Aorta (tissue), 5 donors: Measurements from ENCODE around the gene ROBO2. TPM values are rescaled to one million over a fixed set of nuclear protein-coding genes. Genes with fewer than 3 reads are reported as not detected.
A peak's percentile ranks its signal among the peaks of the same experiment; 100 is the strongest.

ENCODE experiments used
- ATAC-seq: fragments of 200-7000 bp; cut with Tn5 transposase; one replicate; pipeline ENCODE4 v1.9.1; 2022; ENCODE audit warnings: moderate library complexity; ENCODE audit not compliant: low FRiP score
- DNase-seq, 2 donors: peaks; one replicate each; pipeline ENCODE4 v3.0.0-alpha.2; 2020
- H3K27ac ChIP-seq, 2 donors: one replicate each; pipeline ENCODE4 v1.5.1; 2013; ENCODE audit warnings: low read length in 2 of 2, mild to moderate bottlenecking in 2 of 2, moderate library complexity in 2 of 2, control low read depth in 1 of 2, inconsistent platforms in 1 of 2, low read depth in 1 of 2
- H3K27me3 ChIP-seq, 2 donors: one replicate each; pipeline ENCODE4 v1.6.1; 2013; ENCODE audit warnings: control low read depth in 1 of 2, low read length in 1 of 2, mild to moderate bottlenecking in 1 of 2, moderate library complexity in 1 of 2; ENCODE audit not compliant: insufficient read depth in 2 of 2, control insufficient read depth in 1 of 2
- H3K36me3 ChIP-seq, 2 donors: one replicate each; pipeline ENCODE4 v1.6.1; 2013; ENCODE audit warnings: control low read depth in 1 of 2, low read length in 1 of 2, mild to moderate bottlenecking in 1 of 2; ENCODE audit not compliant: insufficient read depth in 2 of 2, control insufficient read depth in 1 of 2
- H3K4me1 ChIP-seq, 2 donors: one replicate each; pipeline ENCODE4 v1.6.1; 2013; ENCODE audit warnings: low read length in 2 of 2, control low read depth in 1 of 2, mild to moderate bottlenecking in 1 of 2, moderate library complexity in 1 of 2; ENCODE audit not compliant: insufficient read depth in 2 of 2, control insufficient read depth in 1 of 2
- H3K4me3 ChIP-seq, 2 donors: one replicate each; pipeline ENCODE4 v1.5.1; 2013; ENCODE audit warnings: low read length in 2 of 2, control low read depth in 1 of 2, mild to moderate bottlenecking in 1 of 2
- H3K9me3 ChIP-seq: one replicate; pipeline ENCODE4 v1.6.1; 2013; ENCODE audit warnings: mild to moderate bottlenecking, low read length; ENCODE audit not compliant: control insufficient read depth
- WGBS, 2 donors: extraction: QIAGEN DNeasy Blood & Tissue Kit; methylation state at CpG; one replicate each; pipeline ENCODE4 v1.1.7; 2013; 5-methylcytosine and 5-hydroxymethylcytosine counted together
- intact Hi-C, 2 donors: fragments of 100-400 bp; cut with DNase I; formaldehyde crosslinking; loops; one replicate each; pipeline versions ENCODE4 v1.14.2 to v1.15.0; 2022
- polyA plus RNA-seq, 2 donors: library from polyadenylated mRNA; stranded (reverse); fragments of 200-250 nt; gene quantifications; one replicate each; pipeline ENCODE4 v1.2.3, GENCODE V29; 2013
- total RNA-seq, 2 donors: library from RNA; stranded (reverse); fragmentation: NEBNext Ultra II Directional; extraction: Animal tissue kit (Norgen Biotek cat#: 25700); gene quantifications; one replicate each; pipeline ENCODE4 v1.2.1, GENCODE V29; 2021
- donor health status: healthy with polysubstance abuse.
- donor health status: Bipolar disorder and iron deficiency.
- donor health status: DM: no; HTN: no; CAD: no.
- donor health status: DM: no; HTN: no; CAD: no.
- donor health status: DM: yes; HTN: yes; CAD: no.

The ROBO2 gene
- total and polyA plus RNA-seq, 4 donors, result 0.05 to 1.3 (median 0.58) TPM

DNA sequence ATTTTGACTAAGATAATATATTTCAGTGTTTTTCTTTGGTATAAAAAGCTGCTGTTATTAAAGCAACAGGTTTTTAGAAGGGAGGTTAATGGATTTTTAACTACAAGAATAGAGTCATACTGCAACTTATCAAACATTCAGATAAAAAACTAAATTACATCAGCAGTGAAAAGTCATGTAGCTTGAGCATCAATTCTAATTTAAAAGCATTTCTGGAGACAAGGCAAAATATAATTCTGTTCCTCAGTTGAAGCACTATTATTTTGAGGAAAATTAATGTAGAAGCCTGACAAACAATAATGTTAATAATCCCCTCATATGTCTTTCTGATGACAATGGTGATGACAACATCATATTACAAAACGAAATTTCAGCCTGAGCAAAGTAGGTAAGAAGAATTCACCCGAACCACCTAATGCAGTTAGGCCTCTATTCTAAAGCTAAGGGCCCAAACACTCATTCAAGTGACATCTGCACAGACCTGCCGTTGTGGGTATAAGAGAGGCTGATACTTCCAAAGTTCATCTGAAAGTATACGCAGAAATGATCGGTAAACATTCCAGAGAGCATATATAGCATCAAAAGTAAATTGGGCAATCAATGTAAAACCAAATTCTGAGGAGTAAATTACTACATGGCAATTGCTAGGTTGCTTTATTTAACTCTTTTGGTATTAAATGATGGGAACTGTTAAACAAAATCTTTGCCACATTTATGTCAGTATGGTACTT lies 12.8 kb upstream of the ROBO2 start:
- Histone ChIP-seq H3K27ac (no peak overlapping the region), H3K4me1 (no peaks in the 10 kb centered on the region), H3K4me3 (no peak overlapping the region), H3K9me3 (no peaks in the 10 kb centered on the region), H3K36me3 (no peaks in the 10 kb centered on the region), H3K27me3 (peaks cover 0 to 2% of the 10 kb centered on the region in 2 donors)
- intact Hi-C loops, result no loop called here
- DNase-seq (no peak), ATAC-seq (no peak)
- 71 to 79% methylated on average over 5 of the region's 5 CpGs for WGBS, 2 donors

DNA sequence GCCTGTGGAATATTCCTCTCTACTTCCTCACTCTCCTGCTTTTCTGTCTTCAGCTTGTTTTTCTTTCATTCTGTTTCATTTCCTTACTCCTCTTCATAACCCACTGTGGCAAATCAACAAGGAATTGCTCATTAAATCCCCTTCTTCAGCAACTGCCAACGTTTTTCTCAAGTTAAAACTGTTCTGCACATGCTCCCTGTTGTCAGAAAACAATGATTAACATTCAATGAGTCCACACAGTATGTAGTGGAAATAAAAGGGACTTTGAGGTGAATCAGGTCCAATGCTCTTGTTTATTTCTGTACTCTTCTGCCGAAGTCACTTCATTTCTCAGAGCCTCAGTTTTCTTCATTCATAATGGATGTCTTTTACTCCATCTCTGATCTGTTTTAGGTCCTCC lies 11.9 kb upstream of the ROBO2 start:
- Histone ChIP-seq H3K27ac (no peak overlapping the region), H3K27me3 (peaks cover 0 to 2% of the 10 kb centered on the region in 2 donors), H3K4me1 (no peaks in the 10 kb centered on the region), H3K36me3 (no peaks in the 10 kb centered on the region), H3K9me3 (no peaks in the 10 kb centered on the region), H3K4me3 (no peak overlapping the region)
- 41 to 43% methylated on average over 2 of the region's 2 CpGs for WGBS, 2 donors
- intact Hi-C loops, result no loop called here
- ATAC-seq, result no peak
- no peak for DNase-seq

DNA sequence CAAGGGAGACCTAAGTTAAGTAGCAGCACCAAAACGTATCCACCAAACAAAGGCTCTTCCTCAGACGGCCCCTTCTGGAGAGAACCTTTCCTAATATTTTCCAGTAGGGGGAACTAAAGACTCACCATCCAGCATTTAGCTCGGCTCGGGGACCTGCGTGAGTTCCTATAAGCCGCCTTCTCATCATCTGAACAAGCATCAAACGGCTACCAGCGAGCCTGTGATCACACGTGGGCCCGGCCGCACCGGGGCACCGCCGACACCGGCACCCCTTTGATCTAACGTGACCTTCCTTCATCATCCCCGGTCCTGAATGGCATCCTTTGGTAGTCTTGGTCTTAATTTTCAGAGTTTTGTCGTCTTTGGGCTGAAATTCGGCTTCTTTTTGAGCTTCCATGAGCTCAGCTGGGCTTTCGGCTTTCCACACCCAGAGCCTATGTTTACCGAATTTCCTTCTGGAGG lies 1.4 kb upstream of the ROBO2 start:
- H3K27ac ChIP-seq, result no peak overlapping the region
- DNase-seq, result peak in 1 of 2 donors; percentile 71
- intact Hi-C loops, result loop anchor here (5.0 to 10.0 kb wide), 3 partner anchors 219 to 1609 kb away; no protein-coding TSS in a partner anchor
- no peaks in the 10 kb centered on the region for H3K36me3 ChIP-seq
- ATAC-seq, result peak; percentile 90
- WGBS, 2 donors, result 0 to 1% methylated on average over 21 of the region's 21 CpGs
- no peaks in the 10 kb centered on the region for H3K27me3 ChIP-seq
- peak overlapping the region; percentile 12 to 94 for H3K4me3 ChIP-seq
- H3K4me1 ChIP-seq, result peaks cover 0 to 3% of the 10 kb centered on the region in 2 donors
- no peaks in the 10 kb centered on the region for H3K9me3 ChIP-seq

DNA sequence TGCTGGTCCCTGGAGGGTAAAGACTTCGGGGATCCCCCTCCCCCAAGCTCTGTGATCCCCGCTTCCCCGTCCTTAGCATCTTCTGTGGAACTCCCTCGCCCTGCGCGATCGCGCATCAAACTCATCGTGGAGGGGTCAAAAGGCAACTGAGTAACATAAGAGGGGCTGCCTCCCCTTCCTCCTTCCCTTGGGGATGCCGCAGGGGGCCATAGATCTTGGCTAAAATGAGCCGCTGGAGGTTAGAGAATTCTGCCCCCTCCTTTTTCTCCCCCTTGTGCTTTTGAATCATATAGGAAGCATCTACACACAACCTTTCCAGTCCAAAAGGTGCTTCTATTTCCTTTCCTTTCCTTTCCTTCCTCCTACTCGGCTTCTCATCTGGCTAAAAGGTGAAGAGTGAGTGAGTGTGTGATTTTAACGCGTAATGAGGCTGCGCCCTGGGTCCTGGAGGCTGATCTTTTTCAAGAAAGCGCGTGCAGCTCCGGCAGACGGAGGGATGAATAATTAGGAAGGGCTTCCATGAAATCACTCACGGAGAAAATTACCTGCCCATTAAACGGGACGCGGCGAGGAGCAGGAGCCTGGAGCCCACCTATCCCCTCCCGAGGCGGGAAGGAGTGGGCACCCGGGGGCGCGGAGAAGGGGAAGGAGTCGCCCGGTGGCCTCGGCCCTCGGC lies 831 bp upstream of the ROBO2 start:
- 1% methylated on average over 28 to 33 of the region's 33 CpGs for WGBS, 2 donors
- DNase-seq, result no peak
- Histone ChIP-seq H3K27me3 (no peaks in the 10 kb centered on the region), H3K4me3 (peak overlapping the region; percentile 12 to 94), H3K27ac (no peak overlapping the region), H3K36me3 (no peaks in the 10 kb centered on the region), H3K9me3 (no peaks in the 10 kb centered on the region), H3K4me1 (peaks cover 0 to 3% of the 10 kb centered on the region in 2 donors)
- intact Hi-C loops, result loop anchor here (5.0 to 10.0 kb wide), 3 partner anchors 218 to 1608 kb away; no protein-coding TSS in a partner anchor
- peak; percentile 28 for ATAC-seq

DNA sequence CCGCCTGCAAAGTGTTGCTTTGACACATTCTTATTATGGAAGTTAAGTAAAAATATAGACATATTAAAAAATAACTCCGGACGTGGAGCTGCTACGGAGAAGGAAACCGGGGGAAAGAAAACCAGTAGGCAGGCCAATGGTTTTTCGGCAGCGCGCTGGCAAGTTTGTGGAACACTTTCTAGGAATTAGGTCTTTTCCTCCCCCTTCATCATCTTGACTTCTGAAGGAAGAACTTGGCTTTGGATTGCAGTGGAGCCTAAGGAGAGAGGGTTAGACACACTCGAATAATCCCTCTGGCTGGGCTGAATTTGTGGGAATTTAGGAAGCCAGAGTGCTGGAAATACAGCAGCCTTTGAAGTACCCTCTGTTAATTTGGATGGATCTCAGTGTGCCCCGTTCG lies 317 bp downstream of the ROBO2 start:
- peak overlapping the region; percentile 12 to 94 for H3K4me3 ChIP-seq
- peak in 1 of 2 donors; percentile 58 for DNase-seq
- intact Hi-C loops, result no loop called here
- WGBS, 2 donors, result 6 to 11% methylated on average over 11 of the region's 11 CpGs
- H3K27me3 ChIP-seq, result no peaks in the 10 kb centered on the region
- H3K27ac ChIP-seq, result no peak overlapping the region
- no peaks in the 10 kb centered on the region for H3K36me3 ChIP-seq
- ATAC-seq, result peak; percentile 5
- H3K4me1 ChIP-seq, result peaks cover 0 to 3% of the 10 kb centered on the region in 2 donors
- H3K9me3 ChIP-seq, result no peaks in the 10 kb centered on the region

DNA sequence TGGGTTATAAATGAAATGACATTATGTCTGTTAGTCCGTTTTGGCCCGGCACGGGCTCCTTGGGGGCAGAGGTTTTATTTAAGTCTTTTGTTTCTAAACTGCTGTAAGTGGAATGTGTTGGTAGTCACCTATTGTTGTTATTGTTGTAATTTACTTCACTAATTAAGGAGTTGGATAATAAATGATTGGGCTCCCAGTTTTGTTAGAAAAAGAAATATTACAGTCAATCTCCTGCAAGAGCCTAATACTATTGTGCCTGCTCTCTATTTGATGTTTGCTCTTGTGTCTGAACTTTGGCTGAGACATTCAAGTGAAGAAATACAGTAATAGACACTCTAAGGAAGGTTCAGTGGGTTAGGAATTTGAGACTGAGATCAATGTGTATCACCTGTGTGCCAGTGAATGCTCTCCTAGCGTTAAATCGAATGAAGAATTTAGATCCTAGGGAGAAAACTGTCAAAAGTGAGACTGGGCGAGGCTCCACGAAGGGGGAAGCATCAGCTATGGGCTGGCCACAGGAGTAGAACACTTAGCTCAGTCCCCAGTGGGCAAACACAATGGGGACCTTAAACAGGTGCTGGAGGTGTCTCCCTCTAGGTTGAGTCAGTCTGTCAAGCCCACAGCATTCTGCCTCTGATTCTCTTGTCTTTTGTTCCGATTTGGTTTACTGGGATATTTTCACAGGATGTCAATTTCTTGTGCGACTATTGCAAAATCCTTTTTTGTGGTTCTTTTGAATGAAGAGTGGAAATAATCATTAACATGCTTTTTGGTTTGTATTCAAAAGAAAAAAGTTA lies 1.2 kb downstream of the ROBO2 start:
- Histone ChIP-seq H3K9me3 (no peaks in the 10 kb centered on the region), H3K27ac (no peak overlapping the region), H3K27me3 (no peaks in the 10 kb centered on the region), H3K36me3 (no peaks in the 10 kb centered on the region), H3K4me3 (no peak overlapping the region), H3K4me1 (peaks cover 0 to 3% of the 10 kb centered on the region in 2 donors)
- intact Hi-C loops, result no loop called here
- WGBS, 2 donors, result 74 to 82% methylated on average over 9 of the region's 9 CpGs
- ATAC-seq (no peak), DNase-seq (no peak)

DNA sequence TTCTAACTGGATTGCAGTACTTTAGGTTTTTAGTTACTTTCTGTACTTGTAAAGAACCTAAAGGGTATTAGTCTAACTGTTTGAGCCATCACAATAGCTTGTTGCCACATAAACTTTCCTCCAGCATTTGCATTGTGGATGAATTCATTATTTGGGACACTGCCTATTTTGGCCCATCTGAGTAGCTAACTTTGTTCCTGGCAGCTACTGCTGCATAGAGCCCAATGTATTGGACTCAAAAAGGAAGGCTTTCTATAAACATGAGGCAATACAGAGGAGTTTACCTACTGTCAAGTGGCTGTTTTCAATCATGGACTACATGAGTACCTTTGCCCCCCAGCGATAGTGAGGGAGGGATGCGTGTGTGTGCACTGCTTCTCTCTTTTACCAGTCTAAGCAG lies 1.9 kb downstream of the ROBO2 start:
- Histone ChIP-seq H3K9me3 (no peaks in the 10 kb centered on the region), H3K4me3 (no peak overlapping the region), H3K27ac (no peak overlapping the region), H3K4me1 (peaks cover 0 to 3% of the 10 kb centered on the region in 2 donors), H3K27me3 (no peaks in the 10 kb centered on the region), H3K36me3 (no peaks in the 10 kb centered on the region)
- DNase-seq (no peak), ATAC-seq (no peak)
- intact Hi-C loops, result no loop called here
- 96 to 98% methylated on average over 2 of the region's 2 CpGs for WGBS, 2 donors

DNA sequence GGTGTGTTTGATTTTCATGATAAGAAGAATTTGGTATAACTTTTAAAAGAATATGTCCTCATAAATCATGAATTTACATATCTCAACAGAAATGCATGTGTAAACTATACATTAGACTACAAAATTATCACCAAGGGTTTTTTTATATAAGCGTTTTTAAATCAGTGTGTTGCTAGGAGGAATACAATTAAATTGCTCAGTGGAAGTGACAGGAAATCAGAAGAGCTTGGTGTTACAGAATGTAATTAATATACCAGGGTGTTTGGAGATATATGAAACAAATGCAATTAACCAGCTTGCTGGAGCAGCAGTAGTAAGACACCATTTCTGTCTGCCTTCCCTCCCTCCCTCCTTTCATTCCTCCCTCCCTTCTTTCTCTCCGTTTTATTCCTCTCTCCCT lies 2.4 kb downstream of the ROBO2 start:
- intact Hi-C loops, result no loop called here
- ATAC-seq, result no peak
- Histone ChIP-seq H3K4me1 (peaks cover 0 to 3% of the 10 kb centered on the region in 2 donors), H3K27ac (no peak overlapping the region), H3K9me3 (no peaks in the 10 kb centered on the region), H3K36me3 (no peaks in the 10 kb centered on the region), H3K27me3 (no peaks in the 10 kb centered on the region), H3K4me3 (no peak overlapping the region)
- no peak for DNase-seq
- WGBS, 2 donors, result 80 to 88% methylated on average over 2 of the region's 2 CpGs
